Testis (tissue), 3 donors: ENCODE data around the gene STON2. TPM values are rescaled to one million over a fixed set of nuclear protein-coding genes. Genes with fewer than 3 reads are reported as not detected.

ENCODE experiments used
- DNase-seq: peaks from one replicate; pipeline ENCODE4 v3.0.0-alpha.2; 2019
- H3K27ac ChIP-seq, 2 donors: fragments of 200-600 bp; sonication (generic); one replicate each; pipeline ENCODE4 v1.5.1; 2019
- H3K27me3 ChIP-seq: fragments of 200-600 bp; sonication (generic); one replicate; pipeline ENCODE4 v1.5.1; 2019
- H3K36me3 ChIP-seq: fragments of 200-600 bp; sonication (generic); one replicate; pipeline ENCODE4 v1.5.1; 2017; ENCODE audit warnings: low read depth; ENCODE audit errors: missing control alignments
- H3K4me1 ChIP-seq: fragments of 200-600 bp; sonication (generic); one replicate; pipeline ENCODE4 v1.5.1; 2019
- H3K4me3 ChIP-seq, 2 donors: fragments of 200-600 bp; sonication (generic); one replicate each; pipeline ENCODE4 v1.5.1; 2017 to 2019
- H3K9me3 ChIP-seq: fragments of 200-600 bp; sonication (generic); one replicate; pipeline ENCODE4 v1.5.1; 2017
- POLR2A ChIP-seq: fragments of 450-650 bp; IDR thresholded peaks from one replicate; pipeline ENCODE4 v1.6.1; 2017; ENCODE audit warnings: antibody characterized with exemption, mild to moderate bottlenecking, moderate library complexity
- WGBS, 2 donors: methylation state at CpG; one replicate each; pipeline ENCODE4 v1.1.5; 2018; 5-methylcytosine and 5-hydroxymethylcytosine counted together
- intact Hi-C: fragments of 100-400 bp; cut with DNase I; formaldehyde crosslinking; loops from one replicate; pipeline ENCODE4 v1.15.1; 2023; ENCODE audit warnings: low total_unique reads
- polyA plus RNA-seq: library from polyadenylated mRNA; stranded (reverse); fragments of 350-450 nt; fragmentation: Illumina TruSeq; extraction: RNeasy Lipid Tissue Mini Kit (QIAGEN cat#74804); gene quantifications from one replicate; pipeline ENCODE4 v1.2.3, GENCODE V29; 2014; ENCODE audit warnings: low read depth, low replicate concordance; ENCODE audit not compliant: insufficient read depth
- total RNA-seq, 2 donors: library from RNA; depleted of rRNA; stranded (reverse); fragments of >200 nt; gene quantifications; one replicate each; pipeline ENCODE4 v1.2.3, GENCODE V29; 2016
- TF ChIP-seq, protein P1 (sequence below), 3 experiments: fragments of 450-650 bp in 2 of 3; fragments of 200-600 bp in 1 of 3; sonication (generic) in 1 of 3; IDR thresholded peaks; one replicate each; pipeline ENCODE4 v1.5.1; 2016 to 2019; ENCODE audit warnings: antibody characterized with exemption in 3 of 3, mild to moderate bottlenecking in 2 of 3, moderate library complexity in 1 of 3

STON2 gene
- total and polyA plus RNA-seq, 3 donors from 2014 or later, result 8.3 to 38.5 (median 22.8) TPM

DNA sequence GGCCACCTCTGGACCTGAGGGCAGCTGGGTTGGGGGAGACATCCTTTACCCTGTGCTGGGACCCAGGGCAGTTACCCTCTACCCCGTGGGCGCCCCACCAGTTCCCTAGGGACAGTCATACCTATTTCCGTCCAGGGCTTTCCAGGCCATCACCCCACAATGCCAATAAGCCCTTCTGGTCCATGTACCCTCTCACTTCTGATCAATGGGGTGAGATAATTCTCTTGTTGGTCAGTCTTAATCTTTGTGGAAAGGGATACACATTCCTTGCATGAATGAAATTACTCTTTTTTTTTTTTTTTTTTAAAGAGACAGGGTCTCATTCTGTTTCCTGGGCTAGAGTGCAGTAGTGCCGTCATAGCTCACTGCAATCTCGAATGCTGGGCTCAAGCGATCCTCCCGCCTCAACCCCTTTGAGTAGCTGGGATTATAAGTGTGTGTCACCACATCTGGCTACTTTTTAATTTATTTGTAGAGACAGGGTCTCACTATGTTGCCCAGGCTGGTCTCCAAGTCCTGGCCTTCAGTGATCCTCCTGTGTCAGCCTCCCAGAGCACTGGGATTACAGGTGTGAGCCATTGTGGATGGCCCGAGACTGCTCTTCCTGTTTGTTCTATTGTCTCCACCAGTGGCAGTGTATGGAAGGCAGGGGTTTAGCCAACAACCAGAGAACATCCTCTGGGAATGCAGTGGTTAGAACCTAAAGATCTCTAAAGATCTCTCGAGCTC lies 46.3 kb upstream of the STON2 start:
- DNase-seq, result no peak
- TF ChIP-seq, protein P1, sequence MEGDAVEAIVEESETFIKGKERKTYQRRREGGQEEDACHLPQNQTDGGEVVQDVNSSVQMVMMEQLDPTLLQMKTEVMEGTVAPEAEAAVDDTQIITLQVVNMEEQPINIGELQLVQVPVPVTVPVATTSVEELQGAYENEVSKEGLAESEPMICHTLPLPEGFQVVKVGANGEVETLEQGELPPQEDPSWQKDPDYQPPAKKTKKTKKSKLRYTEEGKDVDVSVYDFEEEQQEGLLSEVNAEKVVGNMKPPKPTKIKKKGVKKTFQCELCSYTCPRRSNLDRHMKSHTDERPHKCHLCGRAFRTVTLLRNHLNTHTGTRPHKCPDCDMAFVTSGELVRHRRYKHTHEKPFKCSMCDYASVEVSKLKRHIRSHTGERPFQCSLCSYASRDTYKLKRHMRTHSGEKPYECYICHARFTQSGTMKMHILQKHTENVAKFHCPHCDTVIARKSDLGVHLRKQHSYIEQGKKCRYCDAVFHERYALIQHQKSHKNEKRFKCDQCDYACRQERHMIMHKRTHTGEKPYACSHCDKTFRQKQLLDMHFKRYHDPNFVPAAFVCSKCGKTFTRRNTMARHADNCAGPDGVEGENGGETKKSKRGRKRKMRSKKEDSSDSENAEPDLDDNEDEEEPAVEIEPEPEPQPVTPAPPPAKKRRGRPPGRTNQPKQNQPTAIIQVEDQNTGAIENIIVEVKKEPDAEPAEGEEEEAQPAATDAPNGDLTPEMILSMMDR (IDR thresholded peaks at IDR 0.05), result no peak
- TF ChIP-seq POLR2A, result no peak
- Histone ChIP-seq H3K4me3 (no peak overlapping the region), H3K27ac (no peak overlapping the region), H3K27me3 (no peaks in the 10 kb centered on the region), H3K9me3 (no peaks in the 10 kb centered on the region), H3K4me1 (peaks cover 20% of the 10 kb centered on the region), H3K36me3 (no peaks in the 10 kb centered on the region)
- WGBS, 2 donors, result 80 to 82% methylated on average over 9 of the region's 9 CpGs
- intact Hi-C loops, result no loop called here

- Histone ChIP-seq H3K4me1 (peaks cover 2% of the 10 kb centered on the region), H3K4me3 (no peak overlapping the region), H3K36me3 (no peaks in the 10 kb centered on the region), H3K27me3 (no peaks in the 10 kb centered on the region), H3K27ac (no peak overlapping the region), H3K9me3 (no peaks in the 10 kb centered on the region)
- 86 to 92% methylated on average over 5 of the region's 5 CpGs for WGBS, 2 donors
- DNase-seq, result no peak
- intact Hi-C loops, result no loop called here
- TF ChIP-seq POLR2A, result no peak
- TF ChIP-seq, protein P1 (IDR thresholded peaks at IDR 0.05), result no peak
These were observed 41.6 kb upstream of the STON2 start for GRCh38 chr14:81441626-81442134.

DNA sequence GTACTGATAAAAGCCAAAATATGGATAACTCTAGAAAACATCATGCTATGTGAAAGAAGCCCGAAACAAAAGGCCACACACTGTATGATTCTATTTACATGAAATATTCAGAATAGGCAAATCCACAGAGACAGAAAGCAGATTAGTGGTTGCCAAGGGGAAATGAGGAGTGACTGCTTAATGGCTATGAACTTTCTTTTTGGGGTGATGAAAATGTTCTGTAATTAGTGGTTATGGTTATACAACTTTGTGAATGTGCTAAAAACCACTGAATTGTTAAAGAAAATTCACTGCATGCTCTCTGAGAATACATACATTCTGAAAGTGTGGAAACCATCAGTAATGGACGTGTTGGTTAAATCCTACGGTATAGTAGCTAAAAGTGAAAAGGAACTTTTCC lies 39.9 kb upstream of the STON2 start:
- 85 to 87% methylated on average over 3 of the region's 3 CpGs for WGBS, 2 donors
- DNase-seq, result no peak
- TF ChIP-seq, protein P1 (IDR thresholded peaks at IDR 0.05), result no peak
- TF ChIP-seq POLR2A, result no peak
- Histone ChIP-seq H3K4me1 (peaks cover 9% of the 10 kb centered on the region), H3K9me3 (no peaks in the 10 kb centered on the region), H3K4me3 (no peak overlapping the region), H3K27me3 (no peaks in the 10 kb centered on the region), H3K27ac (no peak overlapping the region), H3K36me3 (no peaks in the 10 kb centered on the region)
- intact Hi-C loops, result no loop called here

DNA sequence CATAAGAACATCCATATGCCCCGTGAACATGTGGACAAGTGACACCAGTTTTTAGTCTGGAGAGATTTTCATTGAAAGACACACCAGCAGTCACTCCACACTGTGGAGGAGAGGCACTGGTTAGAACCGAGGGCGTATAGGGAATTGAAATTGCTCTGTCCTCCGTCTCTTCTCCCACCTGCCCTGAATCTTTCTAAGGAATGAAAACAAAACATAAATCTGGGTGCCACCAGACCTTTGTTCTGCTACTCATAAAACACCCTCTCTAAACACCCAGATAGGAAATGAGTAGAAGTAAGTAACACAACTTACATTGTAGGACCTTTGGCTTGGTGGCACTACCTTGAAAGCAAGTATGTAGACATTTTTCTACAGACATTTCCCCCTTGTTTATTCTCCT lies 37.1 kb upstream of the STON2 start:
- Histone ChIP-seq H3K4me3 (no peak overlapping the region), H3K4me1 (peaks cover 16% of the 10 kb centered on the region), H3K27ac (no peak overlapping the region), H3K27me3 (no peaks in the 10 kb centered on the region), H3K36me3 (no peaks in the 10 kb centered on the region), H3K9me3 (no peaks in the 10 kb centered on the region)
- WGBS, 2 donors, result 20 to 47% methylated on average over 4 of the region's 4 CpGs
- no peak for DNase-seq
- no peak for TF ChIP-seq POLR2A
- TF ChIP-seq, protein P1 (IDR thresholded peaks at IDR 0.05), result no peak
- intact Hi-C loops, result no loop called here
